PC-9 (cell line): Measurements from ENCODE around the gene PAPOLA. TPM values are rescaled to one million over a fixed set of nuclear protein-coding genes. Genes with fewer than 3 reads are reported as not detected.

Experiments used
- BruUV-seq: library from RNA; stranded (reverse); fragments of 400-500 nt; replicated peaks from 2 replicates; lab custom pipeline; 2021; lab: Mats Ljungman, UMichigan
- CTCF ChIA-PET: fragments of 300-600 bp; sonication (Branson Sonifier 250); formaldehyde crosslinking; loops from one replicate; lab custom pipeline; 2022; ENCODE audit warnings: antibody characterized with exemption; lab: Charles Lee
- POLR2A ChIA-PET: fragments of 300-600 bp; sonication (Branson Sonifier 250); formaldehyde crosslinking; loops from one replicate; lab custom pipeline; 2022; ENCODE audit warnings: antibody characterized with exemption; ENCODE audit not compliant: unreplicated experiment; lab: Charles Lee
- DNase-seq, 2 experiments: peaks; one replicate each; pipeline versions ENCODE4 v3.0.0 to v3.0.0-alpha.2; 2015 to 2022; ENCODE audit warnings: mixed read lengths in 1 of 2
- H2AFZ ChIP-seq: fragments of 200-600 bp; sonication (generic); 2 replicates; pipeline ENCODE4 v1.8.1; 2017; ENCODE audit warnings: antibody characterized with exemption
- H3F3A ChIP-seq: fragments of 200-600 bp; sonication (generic); 2 replicates; pipeline ENCODE4 v1.8.1; 2017; ENCODE audit warnings: antibody characterized with exemption, mild to moderate bottlenecking, low read depth; ENCODE audit not compliant: insufficient read depth
- H3K27ac ChIP-seq: fragments of 200-600 bp; sonication (generic); 2 replicates; pipeline ENCODE4 v1.6.1; 2016; ENCODE audit warnings: mixed run types
- H3K27me3 ChIP-seq: fragments of 200-600 bp; sonication (generic); 2 replicates; pipeline ENCODE4 v1.6.1; 2016; ENCODE audit warnings: low read depth, mixed run types; ENCODE audit not compliant: insufficient read depth
- H3K36me3 ChIP-seq: fragments of 200-600 bp; sonication (generic); 2 replicates; pipeline ENCODE4 v1.6.1; 2016; ENCODE audit warnings: low read depth, mixed run types
- H3K4me1 ChIP-seq: fragments of 200-600 bp; sonication (generic); replicated peaks from 2 replicates; pipeline ENCODE4 v1.6.1; 2016; ENCODE audit warnings: mixed run types; ENCODE audit not compliant: insufficient read depth
- H3K4me2 ChIP-seq: fragments of 200-600 bp; sonication (generic); 2 replicates; pipeline ENCODE4 v1.6.1; 2017; ENCODE audit warnings: mixed run types
- H3K4me3 ChIP-seq: fragments of 200-600 bp; sonication (generic); 2 replicates; pipeline ENCODE4 v1.6.1; 2016; ENCODE audit warnings: mixed run types
- H3K79me2 ChIP-seq: fragments of 200-600 bp; sonication (generic); 2 replicates; pipeline ENCODE4 v1.6.1; 2017; ENCODE audit warnings: low read depth, mixed run types
- H3K9me2 ChIP-seq: fragments of 200-600 bp; sonication (generic); 2 replicates; pipeline ENCODE4 v1.8.1; 2017; ENCODE audit warnings: mild to moderate bottlenecking; ENCODE audit not compliant: insufficient read depth
- H3K9me3 ChIP-seq: fragments of 200-600 bp; sonication (generic); 2 replicates; pipeline ENCODE4 v1.8.1; 2016; ENCODE audit warnings: low read depth; ENCODE audit not compliant: insufficient read depth
- H4K20me1 ChIP-seq: fragments of 200-600 bp; sonication (generic); 2 replicates; pipeline ENCODE4 v1.8.1; 2017; ENCODE audit not compliant: insufficient read depth
- EZH2 ChIP-seq: fragments of 200-600 bp; sonication (generic); IDR thresholded peaks from 2 replicates; pipeline ENCODE4 v1.8.0; 2017; ENCODE audit warnings: antibody characterized with exemption, low read depth
- intact Hi-C: fragments of 100-400 bp; cut with micrococcal nuclease; formaldehyde crosslinking; loops from one replicate; pipeline ENCODE4 v1.10.0; 2022; ENCODE audit not compliant: unreplicated experiment
- total RNA-seq: library from RNA; stranded (reverse); gene quantifications from 2 replicates; pipeline ENCODE4 v1.2.3, GENCODE V29; 2021
- TF ChIP-seq, protein P1 (sequence below): fragments of 200-600 bp; sonication (generic); conservative IDR thresholded peaks from 2 replicates; pipeline ENCODE4 v1.6.1; 2017; ENCODE audit warnings: mixed run types, antibody characterized with exemption, mild to moderate bottlenecking, moderate library complexity

PAPOLA gene
- total RNA-seq, 1 experiment from 2014 or later: 68.4 TPM

DNA sequence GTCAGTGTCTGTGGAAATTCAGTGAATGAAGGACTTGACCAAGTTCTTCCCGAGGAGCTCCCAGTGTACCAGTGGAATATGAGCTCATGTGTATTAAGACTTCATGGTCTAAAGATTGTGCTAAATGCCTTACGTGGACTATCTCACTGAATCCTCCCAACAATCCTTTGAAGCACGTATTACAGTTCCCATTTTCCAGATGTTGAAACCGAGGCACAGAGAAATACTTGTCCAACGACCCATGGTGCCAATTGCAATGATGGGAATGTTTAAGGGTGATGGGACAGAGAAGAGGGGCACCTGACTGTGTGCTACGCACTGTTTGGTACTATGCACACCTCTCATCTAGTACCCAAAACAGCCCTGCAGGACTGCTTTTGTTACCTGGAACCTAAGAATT, 77.2 kb downstream of the PAPOLA start:
- CTCF ChIA-PET: no interaction called here
- POLR2A ChIA-PET: no interaction called here
- H2AFZ ChIP-seq: no peak overlapping the region
- no peaks in the 10 kb centered on the region for H3K9me2 ChIP-seq
- DNase-seq: no peak
- no peaks in the 10 kb centered on the region for H3K9me3 ChIP-seq
- H3F3A ChIP-seq: no peaks in the 10 kb centered on the region
- H3K27me3 ChIP-seq: peaks cover 1% of the 10 kb centered on the region; the same call in 1 of the 2 replicates
- H3K79me2 ChIP-seq: no peaks in the 10 kb centered on the region
- TF ChIP-seq, protein P1, sequence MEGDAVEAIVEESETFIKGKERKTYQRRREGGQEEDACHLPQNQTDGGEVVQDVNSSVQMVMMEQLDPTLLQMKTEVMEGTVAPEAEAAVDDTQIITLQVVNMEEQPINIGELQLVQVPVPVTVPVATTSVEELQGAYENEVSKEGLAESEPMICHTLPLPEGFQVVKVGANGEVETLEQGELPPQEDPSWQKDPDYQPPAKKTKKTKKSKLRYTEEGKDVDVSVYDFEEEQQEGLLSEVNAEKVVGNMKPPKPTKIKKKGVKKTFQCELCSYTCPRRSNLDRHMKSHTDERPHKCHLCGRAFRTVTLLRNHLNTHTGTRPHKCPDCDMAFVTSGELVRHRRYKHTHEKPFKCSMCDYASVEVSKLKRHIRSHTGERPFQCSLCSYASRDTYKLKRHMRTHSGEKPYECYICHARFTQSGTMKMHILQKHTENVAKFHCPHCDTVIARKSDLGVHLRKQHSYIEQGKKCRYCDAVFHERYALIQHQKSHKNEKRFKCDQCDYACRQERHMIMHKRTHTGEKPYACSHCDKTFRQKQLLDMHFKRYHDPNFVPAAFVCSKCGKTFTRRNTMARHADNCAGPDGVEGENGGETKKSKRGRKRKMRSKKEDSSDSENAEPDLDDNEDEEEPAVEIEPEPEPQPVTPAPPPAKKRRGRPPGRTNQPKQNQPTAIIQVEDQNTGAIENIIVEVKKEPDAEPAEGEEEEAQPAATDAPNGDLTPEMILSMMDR: no peak
- no peak for TF ChIP-seq EZH2
- H3K4me2 ChIP-seq: no peak overlapping the region
- no peaks in the 10 kb centered on the region for H3K4me1 ChIP-seq
- no peak overlapping the region for H3K27ac ChIP-seq
- no peaks in the 10 kb centered on the region for H4K20me1 ChIP-seq
- intact Hi-C loops: no loop called here
- H3K4me3 ChIP-seq: no peak overlapping the region
- no peaks in the 10 kb centered on the region for H3K36me3 ChIP-seq
- no TSS peak for BruUV-seq

DNA sequence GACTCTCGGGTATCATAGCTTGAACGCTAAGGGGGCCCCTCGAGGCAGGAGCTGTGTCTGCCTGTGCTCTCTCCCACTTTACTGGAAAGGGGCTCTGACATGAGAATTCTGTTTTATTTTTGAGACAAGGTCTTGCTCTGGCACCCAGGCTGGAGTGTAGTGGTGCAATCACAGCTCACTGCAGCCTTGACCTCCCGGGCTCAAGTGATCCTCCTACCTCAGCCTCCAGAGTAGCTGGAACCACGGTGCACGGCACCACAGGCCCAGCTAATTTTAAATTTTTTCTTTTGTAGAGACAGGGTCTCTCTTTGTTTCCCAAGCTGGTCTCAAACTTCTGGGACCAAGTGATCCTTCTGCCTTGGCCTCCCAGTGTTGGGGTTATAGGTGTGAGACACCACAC, 77.7 kb downstream of the PAPOLA start:
- Histone ChIP-seq H4K20me1 (no peaks in the 10 kb centered on the region), H3F3A (no peaks in the 10 kb centered on the region), H3K4me2 (no peak overlapping the region), H3K27ac (no peak overlapping the region), H3K79me2 (no peaks in the 10 kb centered on the region), H3K4me1 (no peaks in the 10 kb centered on the region), H3K27me3 (peaks cover 6% of the 10 kb centered on the region; the same call in 1 of the 2 replicates), H3K4me3 (no peak overlapping the region), H3K9me3 (no peaks in the 10 kb centered on the region), H3K9me2 (no peaks in the 10 kb centered on the region), H2AFZ (no peak overlapping the region), H3K36me3 (no peaks in the 10 kb centered on the region)
- no peak for DNase-seq
- BruUV-seq: no TSS peak
- ChIA-PET CTCF (no interaction called here), POLR2A (no interaction called here)
- intact Hi-C loops: loop anchor here (10.0 kb wide), 1 partner anchor 155 kb away; no protein-coding TSS in a partner anchor
- TF ChIP-seq, protein P1: no peak
- no peak for TF ChIP-seq EZH2

DNA sequence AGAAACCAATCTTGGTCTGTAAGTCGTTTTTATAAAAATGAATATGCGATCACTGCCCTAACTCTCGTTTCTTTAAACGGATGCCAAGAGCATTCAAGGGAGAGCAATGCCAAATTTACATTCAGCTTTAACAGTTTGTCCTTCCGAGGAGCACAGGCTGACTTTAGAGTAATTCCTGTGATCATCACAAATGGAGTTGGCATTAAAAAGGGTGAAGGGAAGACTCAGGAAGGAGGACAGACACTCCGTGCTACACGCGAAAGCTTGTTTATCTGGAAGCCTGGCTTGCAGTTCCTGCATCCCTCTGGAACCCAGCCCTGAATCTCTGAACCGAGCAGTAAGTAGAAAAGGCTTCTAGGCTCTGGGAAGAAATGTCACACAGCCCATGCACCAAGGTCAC, 78.4 kb downstream of the PAPOLA start:
- no peaks in the 10 kb centered on the region for H3K4me1 ChIP-seq
- TF ChIP-seq, protein P1: no peak
- no peak for TF ChIP-seq EZH2
- no peak overlapping the region for H3K4me2 ChIP-seq
- no peak overlapping the region for H2AFZ ChIP-seq
- peaks cover 7% of the 10 kb centered on the region; the same call in 1 of the 2 replicates for H3K27me3 ChIP-seq
- no peaks in the 10 kb centered on the region for H3K9me3 ChIP-seq
- no peak for DNase-seq
- H3K27ac ChIP-seq: no peak overlapping the region
- BruUV-seq: no TSS peak
- intact Hi-C loops: loop anchor here (10.0 kb wide), 1 partner anchor 154 kb away; no protein-coding TSS in a partner anchor
- no peaks in the 10 kb centered on the region for H4K20me1 ChIP-seq
- H3K79me2 ChIP-seq: no peaks in the 10 kb centered on the region
- H3K4me3 ChIP-seq: no peak overlapping the region
- no peaks in the 10 kb centered on the region for H3K36me3 ChIP-seq
- ChIA-PET CTCF (no interaction called here), POLR2A (no interaction called here)
- H3K9me2 ChIP-seq: no peaks in the 10 kb centered on the region
- no peaks in the 10 kb centered on the region for H3F3A ChIP-seq
